ENCODE results near the gene PACRG.

PACRG gene

GRCh38 chr6:163026893-163027292 is 299.1 kb downstream of the PACRG start:
- DNase-seq = no peak

GRCh38 chr6:163030980-163031379 is 303.2 kb downstream of the PACRG start:
- DNase-seq = no peak

GRCh38 chr6:163031931-163032330 is 304.2 kb downstream of the PACRG start:
- DNase-seq = no peak

- no peak for DNase-seq
These were observed 308.4 kb downstream of the PACRG start for GRCh38 chr6:163036160-163036645.

- no peak for DNase-seq
These were observed 310.5 kb downstream of the PACRG start for GRCh38 chr6:163038317-163038716.

GRCh38 chr6:163048345-163048744 is 320.6 kb downstream of the PACRG start:
- DNase-seq = no peak

- DNase-seq = no peak
These were observed 326.0 kb downstream of the PACRG start for GRCh38 chr6:163053667-163054344.

GRCh38 chr6:163054641-163055040 is 326.9 kb downstream of the PACRG start:
- no peak for DNase-seq

GRCh38 chr6:163057260-163057659 is 329.5 kb downstream of the PACRG start:
- DNase-seq = no peak

- DNase-seq = no peak
These were observed 335.0 kb downstream of the PACRG start for GRCh38 chr6:163062790-163063189.

- DNase-seq = no peak
These were observed 335.8 kb downstream of the PACRG start for GRCh38 chr6:163063561-163063960.

GRCh38 chr6:163064397-163064796 is 336.6 kb downstream of the PACRG start:
- no peak for DNase-seq

GRCh38 chr6:163066200-163066599 is 338.4 kb downstream of the PACRG start:
- DNase-seq = no peak

- DNase-seq = no peak
These were observed 349.4 kb downstream of the PACRG start for GRCh38 chr6:163077134-163077533.

GRCh38 chr6:163078712-163079111 is 350.9 kb downstream of the PACRG start:
- no peak for DNase-seq

GRCh38 chr6:163080228-163080627 is 352.5 kb downstream of the PACRG start:
- DNase-seq = no peak

- DNase-seq = no peak
These were observed 355.4 kb downstream of the PACRG start for GRCh38 chr6:163083141-163083540.

GRCh38 chr6:163085426-163085825 is 357.7 kb downstream of the PACRG start:
- no peak for DNase-seq

GRCh38 chr6:163085861-163086623 is 358.3 kb downstream of the PACRG start:
- DNase-seq = no peak

- DNase-seq = no peak
These were observed 358.8 kb downstream of the PACRG start for GRCh38 chr6:163086624-163086920.

GRCh38 chr6:163087981-163088380 is 360.2 kb downstream of the PACRG start:
- DNase-seq = no peak

GRCh38 chr6:163092876-163093275 is 365.1 kb downstream of the PACRG start:
- DNase-seq = no peak

GRCh38 chr6:163094881-163095280 is 367.1 kb downstream of the PACRG start:
- no peak for DNase-seq

GRCh38 chr6:163095401-163095800 is 367.6 kb downstream of the PACRG start:
- DNase-seq = no peak

All from kidney glomerular epithelial cell (primary cell).